Right forelimb (tissue), 1 donor: ENCODE results near the gene GAREM2.

Experiments used
- DNase-seq: peaks from one replicate; pipeline ENCODE4 v3.0.0-alpha.2; 2018

Gene GAREM2

DNA sequence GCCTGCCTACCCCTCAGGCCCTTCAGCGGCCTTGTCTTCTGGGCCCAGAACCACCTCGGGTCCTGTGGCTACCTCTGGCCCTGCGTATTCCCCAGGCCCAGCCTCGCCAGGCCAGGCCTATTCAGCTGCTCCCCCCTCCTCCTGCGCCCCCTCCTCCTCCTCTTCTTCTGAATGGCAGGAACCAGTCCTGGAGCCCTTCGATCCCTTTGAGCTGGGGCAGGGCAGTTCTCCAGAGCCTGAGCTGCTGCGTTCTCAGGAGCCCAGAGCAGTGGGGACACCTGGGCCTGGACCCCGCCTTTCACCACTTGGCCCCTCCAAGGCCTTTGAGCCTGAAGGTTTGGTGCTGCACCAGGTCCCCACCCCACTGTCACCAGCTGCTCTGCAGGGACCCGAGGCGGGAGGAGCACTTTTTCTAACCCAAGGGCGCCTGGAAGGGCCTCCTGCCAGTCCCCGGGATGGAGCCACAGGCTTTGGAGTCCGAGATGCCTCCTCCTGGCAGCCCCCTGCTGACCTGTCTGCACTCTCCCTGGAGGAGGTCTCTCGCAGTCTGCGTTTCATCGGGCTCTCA, 14.7 kb downstream of the GAREM2 start:
- no peak for DNase-seq

DNA sequence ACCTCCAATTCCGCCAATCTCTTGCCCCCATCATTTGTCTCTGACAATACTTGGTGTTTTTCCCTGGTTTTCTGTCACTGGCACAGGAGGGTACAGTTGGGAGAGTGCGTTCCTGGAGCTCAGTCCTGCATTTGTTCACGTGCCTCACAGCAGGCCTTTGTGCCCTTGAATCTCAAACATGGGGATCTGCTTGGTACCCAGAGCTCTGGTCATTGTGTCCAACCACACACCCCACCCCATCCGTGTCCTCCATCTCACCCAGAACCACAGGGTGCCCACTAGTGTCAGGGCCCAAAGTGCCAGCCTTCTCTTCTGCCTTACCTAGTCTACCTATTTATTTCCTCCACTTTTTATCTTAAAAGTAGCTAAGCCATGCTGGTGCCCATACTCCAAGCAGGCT, 16.2 kb downstream of the GAREM2 start:
- DNase-seq: no peak

DNA sequence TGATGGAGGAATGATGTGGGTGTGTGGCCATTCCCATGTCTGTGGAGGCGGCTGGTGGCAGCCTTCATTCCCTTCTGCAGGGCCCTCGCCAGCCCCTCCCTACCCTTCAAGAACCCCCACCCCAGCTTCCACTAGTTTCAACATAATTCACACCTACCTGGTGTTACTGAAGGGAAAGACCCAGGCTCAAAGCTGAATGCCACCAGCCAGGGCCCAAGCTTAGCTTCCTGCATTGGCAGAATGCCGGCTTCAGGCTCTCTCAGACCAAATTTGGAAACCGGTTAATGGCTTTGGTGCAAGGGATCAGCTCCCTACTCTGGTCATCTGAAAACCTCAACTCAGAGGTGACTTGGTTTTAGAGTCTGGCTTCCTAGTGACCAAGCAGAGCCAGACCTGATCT, 16.9 kb downstream of the GAREM2 start:
- no peak for DNase-seq

DNA sequence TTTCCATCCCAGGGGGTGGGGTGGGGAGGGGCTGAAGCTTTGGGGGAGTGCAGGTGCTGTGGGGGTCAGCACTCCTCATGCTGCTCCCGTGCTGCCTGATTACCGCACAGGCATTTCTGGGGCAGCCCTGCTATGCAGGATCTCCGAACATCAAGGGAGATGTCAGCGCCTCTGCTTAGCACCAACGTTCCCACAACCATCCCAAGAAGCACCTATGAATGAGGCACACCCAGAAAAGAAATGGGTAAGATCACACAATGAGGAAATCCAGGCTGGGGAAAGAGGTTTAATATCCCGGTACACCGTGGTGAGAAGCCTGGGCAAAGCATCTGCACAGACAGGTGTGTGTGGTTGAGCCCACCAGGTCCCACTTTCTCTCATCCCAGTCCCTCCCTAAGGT, 17.5 kb downstream of the GAREM2 start:
- no peak for DNase-seq

DNA sequence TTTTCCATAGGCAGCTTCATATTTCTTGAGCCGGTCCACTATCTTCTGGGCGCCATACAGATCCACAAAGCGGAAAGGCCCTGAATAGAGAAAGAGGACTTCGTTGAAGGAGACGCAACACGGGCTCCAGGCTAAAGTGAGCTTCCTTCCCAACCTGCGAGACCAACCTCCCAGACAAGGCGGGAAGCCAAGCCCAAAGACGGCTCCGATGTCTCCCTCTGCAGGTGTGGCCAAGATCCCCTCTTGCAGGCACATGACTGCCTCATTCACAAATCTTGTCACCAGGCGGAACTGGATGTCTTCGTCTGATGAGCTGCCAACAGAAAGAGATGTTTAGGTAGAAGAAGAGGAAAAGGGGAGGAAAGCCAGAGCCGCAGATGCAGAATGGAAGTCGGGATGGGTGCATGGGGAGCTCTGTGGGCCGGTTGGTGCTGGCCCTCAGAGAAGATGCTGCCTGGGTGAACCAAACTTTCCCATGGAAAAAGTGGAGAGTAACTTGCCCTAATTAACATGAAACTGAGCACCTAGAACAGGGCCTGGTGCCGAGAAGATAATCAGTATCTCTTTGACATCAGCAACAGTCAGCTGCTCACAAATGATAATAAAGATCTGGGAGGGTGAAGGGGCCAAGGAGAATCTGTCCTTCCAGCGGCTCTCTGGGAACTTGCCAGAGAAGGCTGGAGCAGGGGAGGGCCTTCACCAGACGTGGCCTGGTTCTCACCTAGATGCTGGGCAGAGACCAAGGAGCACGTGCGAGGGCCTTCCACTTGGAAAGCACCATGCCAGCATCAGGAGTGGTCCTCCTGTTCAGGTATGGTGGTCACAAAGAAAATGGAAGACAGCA, 18.6 kb downstream of the GAREM2 start:
- DNase-seq: no peak

DNA sequence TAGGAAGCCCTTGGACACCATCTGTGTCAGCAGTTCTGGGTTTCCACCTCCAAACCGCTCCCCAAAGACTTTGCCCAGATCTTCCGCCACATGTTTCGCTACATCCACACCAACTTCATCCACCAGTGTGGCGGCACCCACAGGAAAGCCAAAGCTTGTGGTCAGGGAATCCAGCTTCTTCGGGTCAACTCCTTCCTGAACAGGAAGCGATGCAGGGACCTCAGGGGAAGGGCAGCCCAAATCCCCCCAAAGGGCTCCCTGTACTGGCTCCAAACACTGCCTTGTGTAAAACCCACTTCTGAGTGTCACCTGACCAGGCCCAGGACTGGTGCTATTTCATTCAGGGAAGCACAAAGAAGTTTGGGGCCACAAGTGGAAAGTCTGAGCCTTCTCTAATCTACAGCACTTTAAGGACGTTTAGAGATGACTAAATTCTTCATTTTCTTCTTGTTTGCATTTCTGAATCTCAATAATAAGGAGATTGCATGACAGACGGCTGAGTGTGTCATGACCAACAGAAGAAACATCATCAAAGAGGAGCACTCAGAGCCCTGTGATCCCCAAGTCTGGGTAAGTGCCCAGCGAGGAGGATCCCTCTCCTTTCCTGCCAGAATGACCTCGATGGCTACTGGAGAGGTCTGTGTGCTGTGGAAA, 20.8 kb downstream of the GAREM2 start:
- no peak for DNase-seq

DNA sequence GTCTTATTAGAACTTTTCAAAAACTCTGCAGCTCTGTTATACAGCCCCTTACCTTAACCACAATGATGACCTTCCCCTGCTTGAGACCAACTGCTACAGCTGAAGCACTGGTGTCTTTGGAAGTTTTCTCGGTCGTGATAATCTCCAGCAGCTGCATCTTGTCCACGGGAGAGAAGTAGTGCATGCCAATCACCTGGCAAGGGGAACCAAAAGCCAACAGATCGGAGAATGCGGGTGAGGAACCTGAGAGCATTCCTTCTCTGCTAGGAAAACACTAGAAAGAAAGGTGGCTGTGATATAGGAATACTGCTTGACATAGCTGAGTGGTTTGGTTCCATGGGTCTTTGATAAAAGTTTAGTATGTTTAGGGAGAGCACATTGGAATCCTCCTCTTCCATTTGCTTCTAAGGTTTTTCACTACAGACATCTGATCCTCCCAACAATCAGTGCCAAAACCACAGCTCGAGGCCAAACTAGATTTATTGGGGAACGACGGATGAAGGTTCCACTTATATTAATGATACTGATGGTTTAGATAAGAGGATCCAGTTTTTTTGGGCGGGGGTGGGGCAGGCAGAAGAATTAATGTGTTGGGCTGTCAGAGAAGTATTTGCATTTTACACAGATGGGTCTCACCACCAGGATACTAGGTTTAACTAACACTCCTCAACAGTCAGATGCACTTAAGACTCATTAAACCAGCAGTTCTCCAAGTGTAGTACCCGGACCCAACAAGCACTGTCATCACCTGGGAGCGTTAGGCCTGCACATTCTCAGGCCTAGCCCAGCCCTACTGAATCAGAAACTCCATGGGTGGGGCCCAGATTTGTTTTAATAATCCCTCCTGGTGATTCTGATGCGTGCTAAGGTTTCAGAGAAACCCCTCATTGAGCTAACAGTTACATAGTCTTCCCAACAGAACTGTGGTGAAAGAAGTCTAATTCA, 22.4 kb downstream of the GAREM2 start:
- no peak for DNase-seq

DNA sequence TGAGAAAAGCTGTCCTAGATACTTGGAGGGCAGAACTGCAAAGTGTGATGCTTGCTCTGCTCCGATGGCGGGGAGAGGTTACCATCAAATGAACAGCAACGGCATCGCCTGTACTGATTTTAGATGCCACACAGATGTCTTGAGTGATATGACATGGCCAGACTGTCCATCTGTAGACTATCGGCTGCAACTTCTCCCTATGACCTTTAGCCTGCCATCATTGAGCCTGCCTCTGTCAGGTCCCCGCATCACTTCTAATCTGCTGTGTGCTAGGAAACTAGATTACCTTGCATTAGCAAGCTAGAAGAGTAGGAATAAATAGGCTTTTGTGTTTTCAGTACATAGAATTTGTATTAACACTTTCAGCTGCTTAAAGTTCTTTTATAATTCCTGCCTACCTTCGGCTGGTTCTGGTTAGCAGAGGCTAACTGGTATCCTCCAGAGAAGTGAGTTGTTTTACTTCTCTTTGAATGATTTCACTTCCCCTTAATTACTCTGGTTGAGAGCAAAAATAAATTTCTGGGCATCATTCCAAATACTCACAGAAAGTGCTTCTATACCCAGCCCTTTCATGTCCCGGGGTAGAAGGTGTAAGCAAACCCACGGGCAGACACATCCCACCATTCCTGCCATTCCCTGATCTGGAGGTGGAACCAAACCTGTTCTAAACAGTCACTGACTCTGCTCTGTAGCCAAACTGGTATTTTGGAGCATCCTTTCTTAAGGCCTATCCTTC, 24.0 kb downstream of the GAREM2 start:
- DNase-seq: no peak

DNA sequence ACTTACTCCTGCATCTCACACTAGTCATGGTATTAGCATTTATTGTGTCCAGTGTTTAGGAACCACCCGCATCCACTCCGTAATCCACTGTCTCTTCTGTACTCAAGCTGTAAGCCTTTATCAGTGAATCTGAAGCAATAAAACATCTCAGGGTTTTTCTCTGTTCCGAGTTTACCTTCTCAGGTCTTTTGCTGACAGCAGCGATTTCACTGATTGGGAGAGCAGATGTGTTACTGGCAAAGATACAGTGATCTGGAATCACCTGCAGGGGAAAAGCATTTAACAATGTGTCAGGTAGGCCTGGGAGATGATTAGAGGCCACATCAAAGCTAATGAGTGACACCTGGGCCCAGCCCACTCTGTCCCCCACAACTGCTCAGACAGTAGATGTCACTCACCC, 24.6 kb downstream of the GAREM2 start:
- DNase-seq: no peak

DNA sequence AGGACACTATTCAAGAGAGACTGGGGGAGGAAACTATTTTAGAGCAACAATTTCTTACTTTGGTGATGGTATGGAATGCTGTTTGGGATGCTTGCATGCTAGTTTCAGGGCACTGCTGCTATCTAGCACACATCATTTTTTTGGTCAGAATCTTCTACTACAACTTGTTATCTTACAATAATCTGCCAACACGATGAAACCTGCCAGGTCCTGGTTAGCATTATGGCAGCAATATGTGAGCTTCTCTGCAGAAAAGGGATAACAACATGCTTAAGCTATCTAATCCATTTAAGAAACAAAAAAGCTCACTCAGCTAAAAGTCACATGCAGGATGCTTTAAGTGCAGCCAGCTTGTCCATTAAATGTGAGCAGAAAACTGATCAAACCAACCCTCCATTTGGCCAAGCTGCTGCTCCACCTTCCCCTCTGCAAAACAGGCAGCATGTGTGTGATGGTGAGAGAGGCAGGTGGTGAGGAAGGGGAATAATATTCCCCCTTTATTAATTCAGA, 30.1 kb downstream of the GAREM2 start:
- no peak for DNase-seq

DNA sequence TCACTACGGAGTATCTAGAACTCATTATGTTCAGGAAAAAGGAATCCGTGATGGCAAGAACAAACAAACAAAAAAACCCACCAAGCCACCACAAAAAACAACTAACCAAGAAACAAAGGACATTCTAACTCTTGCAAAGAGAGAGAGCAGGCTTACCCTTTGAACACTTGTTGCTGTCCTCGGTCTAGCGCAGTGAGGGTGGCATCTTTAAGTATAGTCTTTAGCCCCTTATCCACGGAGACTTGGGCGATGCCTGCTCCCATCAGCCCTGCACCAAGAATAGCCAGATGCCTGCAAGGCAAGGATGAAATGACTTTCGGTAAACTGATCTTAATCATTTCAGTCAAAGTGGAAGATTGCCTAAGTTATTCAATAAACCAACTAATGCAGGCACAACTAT, 31.0 kb downstream of the GAREM2 start:
- DNase-seq: no peak

DNA sequence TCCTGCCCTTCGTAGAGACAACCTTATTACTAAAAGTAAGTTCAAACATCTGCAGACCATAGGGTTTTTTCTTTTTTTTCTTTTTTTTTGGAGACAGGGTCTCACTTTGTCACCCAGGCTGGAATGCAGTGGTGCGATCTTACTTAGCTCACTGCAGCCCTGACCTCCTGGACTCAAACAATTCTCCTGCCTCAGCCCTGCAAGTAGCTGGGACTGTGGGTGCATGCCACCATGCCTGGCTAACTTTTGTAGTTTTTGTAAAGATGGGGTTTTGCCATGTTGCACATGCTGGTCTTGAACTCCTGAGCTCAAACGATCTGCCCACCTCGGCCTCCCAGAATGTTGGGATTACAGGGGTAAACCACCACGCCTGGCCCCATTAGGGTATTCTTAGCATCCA, 39.1 kb downstream of the GAREM2 start:
- DNase-seq: no peak

DNA sequence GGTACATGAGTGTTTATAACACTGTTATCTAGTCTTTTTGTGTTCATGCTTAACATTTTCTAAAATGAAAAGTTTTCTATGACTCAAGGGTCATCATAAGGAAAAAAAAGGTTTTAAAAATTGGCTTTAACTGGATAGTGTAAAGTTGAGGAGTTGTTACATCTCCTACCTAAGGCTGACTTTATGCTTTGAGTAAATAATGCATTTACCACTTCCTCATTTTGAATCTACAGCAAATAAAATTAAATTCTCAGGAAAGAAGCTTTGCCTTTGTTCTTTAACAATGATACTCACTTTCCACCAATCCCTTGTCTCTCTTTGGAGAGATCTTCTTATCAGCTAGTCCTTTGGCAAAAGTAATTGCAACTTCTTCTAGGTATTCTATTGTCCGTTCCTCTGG, 41.9 kb downstream of the GAREM2 start:
- DNase-seq: no peak

DNA sequence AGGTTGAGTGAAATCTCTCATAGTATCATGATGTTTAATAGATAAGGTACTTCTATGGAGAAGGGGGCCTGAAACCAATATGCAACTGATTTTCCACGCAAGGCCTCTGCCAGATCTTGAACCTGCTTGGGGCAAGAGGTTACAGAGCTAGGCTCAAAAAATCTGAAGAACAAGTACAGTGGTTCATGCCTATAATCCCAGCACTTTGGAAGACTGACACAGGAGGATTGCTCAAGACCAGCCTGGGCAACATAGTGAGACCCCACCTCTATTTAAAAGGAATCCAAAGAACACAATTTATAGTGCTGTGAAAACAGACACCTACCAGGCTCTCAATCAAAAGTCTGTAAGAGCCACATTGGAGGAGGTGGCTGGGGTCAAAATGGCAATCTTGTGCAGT, 42.9 kb downstream of the GAREM2 start:
- no peak for DNase-seq

DNA sequence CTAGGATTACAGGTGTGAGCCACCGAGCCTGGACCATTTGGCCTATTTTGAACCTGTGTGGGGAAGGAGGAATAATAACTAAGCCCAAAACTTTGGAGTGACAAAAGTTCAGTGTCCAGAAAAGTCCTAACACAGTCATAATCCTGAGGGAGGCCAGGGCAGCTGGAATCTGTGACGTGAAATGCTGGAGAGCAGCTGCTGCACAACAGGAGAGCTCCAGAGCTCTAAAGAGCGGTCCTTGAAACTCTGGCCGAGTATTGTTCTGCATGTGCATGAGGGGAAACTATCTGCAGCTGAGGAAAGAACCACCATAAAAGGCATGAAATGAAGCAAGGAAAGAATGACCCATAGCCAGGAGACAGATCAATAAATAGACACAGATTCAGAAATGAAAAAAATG, 43.7 kb downstream of the GAREM2 start:
- DNase-seq: no peak

DNA sequence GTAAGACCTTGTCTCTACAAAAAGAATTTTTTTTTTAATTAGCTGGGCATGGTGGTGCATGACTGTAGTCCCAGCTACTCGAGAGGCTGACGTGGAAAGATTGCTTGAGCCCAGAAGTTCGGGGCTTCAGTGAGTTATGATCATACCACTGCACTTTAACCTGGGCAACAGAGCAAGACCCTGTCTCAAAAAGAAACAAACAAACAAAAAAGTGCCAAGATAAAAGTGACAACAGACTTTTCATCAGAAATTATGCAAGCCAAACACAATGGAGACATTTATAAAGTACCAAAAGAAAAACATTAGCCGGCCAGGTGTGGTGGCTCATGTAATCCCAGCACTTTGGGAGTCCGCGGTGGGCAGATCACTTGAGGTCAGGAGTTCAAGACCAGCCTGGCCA, 44.8 kb downstream of the GAREM2 start:
- no peak for DNase-seq

DNA sequence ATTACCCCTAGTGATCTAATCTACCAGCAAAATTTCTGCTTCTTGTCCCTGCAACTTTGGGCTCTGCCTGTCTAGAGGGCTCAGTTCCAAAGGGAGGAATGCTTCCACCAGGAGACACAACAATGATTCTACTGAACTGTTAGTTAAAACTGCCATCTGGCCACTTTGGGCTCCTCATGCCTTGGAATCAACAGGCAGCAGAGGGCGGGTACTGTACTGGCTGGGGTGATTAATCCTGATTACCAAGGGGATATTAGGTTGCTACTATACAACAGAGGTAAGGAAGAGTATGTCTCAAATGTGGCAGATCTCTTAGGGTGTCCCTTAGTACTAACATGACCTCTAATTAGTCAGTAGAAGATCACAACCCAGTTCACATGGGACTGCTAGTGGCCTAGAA, 50.1 kb downstream of the GAREM2 start:
- no peak for DNase-seq

DNA sequence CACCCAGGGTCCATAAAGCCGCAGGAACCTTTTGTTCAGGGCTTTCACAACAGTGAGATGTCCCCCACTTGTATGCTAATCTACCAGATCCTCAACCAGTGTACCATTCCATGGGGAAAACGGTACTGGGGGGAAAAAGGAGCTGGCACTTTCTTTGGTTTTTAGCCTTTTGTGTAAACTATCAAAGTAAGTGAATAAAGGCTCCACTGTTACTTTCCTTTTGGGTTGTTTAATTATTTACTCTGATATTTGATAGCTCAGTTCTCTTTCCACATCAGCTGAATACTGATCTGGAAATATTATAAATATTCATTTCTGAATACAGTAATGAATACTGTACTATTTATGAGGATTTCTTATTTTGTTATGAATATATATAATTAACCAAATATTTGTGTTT, 51.2 kb downstream of the GAREM2 start:
- DNase-seq: no peak

DNA sequence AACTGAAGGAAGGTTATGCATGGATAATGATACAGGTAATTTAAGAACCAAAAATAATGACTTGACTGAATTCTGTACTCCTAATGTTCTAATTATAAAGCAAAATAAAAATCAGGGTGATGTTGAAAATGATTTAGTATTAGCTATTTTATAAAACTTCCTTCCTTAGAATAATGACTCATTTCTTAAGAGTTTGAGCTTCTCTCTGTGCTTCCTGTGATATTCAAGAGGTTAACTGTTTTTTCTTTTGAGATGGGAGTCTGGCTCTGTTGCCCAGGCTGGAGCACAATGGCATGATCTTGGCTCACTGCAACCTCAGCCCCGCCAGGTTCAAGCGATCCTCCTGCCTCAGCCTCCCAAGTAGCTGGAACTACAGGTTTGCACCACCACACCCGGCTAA, 56.7 kb downstream of the GAREM2 start:
- DNase-seq: no peak

DNA sequence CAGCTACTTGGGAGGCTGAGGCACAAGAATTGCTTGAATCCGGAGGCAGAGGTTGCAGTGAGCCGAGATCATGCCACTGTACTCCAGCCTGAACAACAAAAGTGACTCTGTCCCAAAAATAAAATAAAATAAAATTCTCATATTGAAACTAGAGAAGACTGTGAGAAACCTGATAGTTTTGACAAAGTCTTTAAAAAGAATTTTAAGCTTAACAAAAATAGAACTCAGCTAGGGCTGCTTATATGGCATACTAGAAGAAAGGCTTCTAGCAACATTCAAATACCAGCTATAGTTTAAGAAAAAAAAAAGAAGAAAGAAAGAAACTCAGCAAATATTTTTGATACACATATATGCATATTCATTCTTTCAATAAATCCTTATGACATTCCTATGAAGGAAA, 57.9 kb downstream of the GAREM2 start:
- no peak for DNase-seq

DNA sequence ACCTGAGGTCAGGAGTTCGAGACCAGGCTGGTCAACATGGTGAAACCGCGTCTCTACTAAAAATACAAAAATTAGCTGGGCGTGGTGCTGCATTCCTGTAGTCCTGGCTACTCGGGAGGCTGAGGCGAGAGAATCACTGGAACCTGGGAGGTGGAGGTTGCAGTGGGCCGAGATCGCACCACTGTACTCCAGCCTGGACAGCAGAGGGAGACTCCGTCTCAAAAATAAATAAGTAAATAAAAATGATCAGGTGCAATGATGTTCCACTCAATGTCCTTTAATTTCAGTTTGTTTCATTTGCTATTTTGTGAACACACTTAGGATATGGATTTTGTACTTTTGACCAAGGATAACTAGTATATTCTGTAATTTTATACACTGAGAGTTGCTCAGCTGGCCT, 62.2 kb downstream of the GAREM2 start:
- no peak for DNase-seq

DNA sequence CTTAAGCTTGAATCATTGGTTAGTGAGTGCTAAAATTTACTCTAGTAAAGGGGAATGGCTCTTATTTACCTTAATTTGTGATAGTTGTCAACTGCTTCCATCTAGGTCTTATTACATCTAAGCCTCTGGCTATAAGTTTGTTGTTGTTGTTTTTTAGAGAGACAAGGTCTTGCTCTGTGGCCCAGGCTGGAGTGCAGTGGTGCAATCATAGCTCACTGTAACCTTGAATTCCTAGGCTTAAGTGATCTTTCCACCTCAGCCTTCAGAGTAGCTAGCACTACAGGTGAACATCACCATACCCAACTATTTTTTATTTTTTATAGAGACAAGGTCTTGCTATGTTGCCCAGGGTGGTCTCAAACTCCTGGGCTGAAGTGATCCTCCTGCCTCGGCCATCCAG, 65.0 kb downstream of the GAREM2 start:
- no peak for DNase-seq
